Natural killer cell treated with Interleukin-12 subunit alpha and Interleukin-12 subunit beta and Interleukin-15 and Interleukin-18, amount 100 ng/mL, for 72 hours (primary cell): ENCODE results near the gene BHLHE40. TPM values are rescaled to one million over a fixed set of nuclear protein-coding genes. Genes with fewer than 3 reads are reported as not detected.
"Not testable (repeated sequence)": the region's sequence is repeated elsewhere in the genome, so short reads cannot be mapped to it uniquely, and the experiment has no call there.

Experiments used
- ATAC-seq, 2 donors: fragments of 150-1000 bp; cut with Tn5 transposase in 1 of 2; sonication (Bioruptor Pico), chemical (Tn5 transposase) in 1 of 2; 2 replicates each; pipeline ENCODE4 v1.10.0; 2021
- DNase-seq: peaks from one replicate; pipeline ENCODE4 v3.0.0; 2022; ENCODE audit warnings: low spot score
- H3K27ac Mint-ChIP-seq, 2 donors: 1 replicate in 1 of 2; 2 replicates in 1 of 2; pipeline ENCODE4 v1.8.0; 2022; ENCODE audit warnings: mixed read lengths in 2 of 2, mild to moderate bottlenecking in 1 of 2, moderate library complexity in 1 of 2
- H3K27me3 Mint-ChIP-seq, 2 donors: 1 replicate in 1 of 2; 2 replicates in 1 of 2; pipeline ENCODE4 v1.8.0; 2022; ENCODE audit warnings: mixed read lengths in 2 of 2
- H3K36me3 Mint-ChIP-seq: one replicate; pipeline ENCODE4 v1.8.0; 2022; ENCODE audit warnings: mixed read lengths
- H3K4me1 Mint-ChIP-seq, 2 donors: 1 replicate in 1 of 2; 2 replicates in 1 of 2; pipeline ENCODE4 v1.8.0; 2022; ENCODE audit warnings: low read depth in 2 of 2, mixed read lengths in 2 of 2, mild to moderate bottlenecking in 1 of 2
- H3K4me3 Mint-ChIP-seq: one replicate; pipeline ENCODE4 v1.8.0; 2022; ENCODE audit warnings: mixed read lengths
- H3K9me3 Mint-ChIP-seq: 2 replicates; pipeline ENCODE4 v1.8.0; 2022; ENCODE audit warnings: mixed read lengths
- total RNA-seq, 2 donors: library from RNA; stranded (reverse); gene quantifications; one replicate each; pipeline ENCODE4 v1.2.3, GENCODE V29; 2022

BHLHE40 gene
- total RNA-seq, 2 donors from 2014 or later, result 579 to 941 TPM

DNA sequence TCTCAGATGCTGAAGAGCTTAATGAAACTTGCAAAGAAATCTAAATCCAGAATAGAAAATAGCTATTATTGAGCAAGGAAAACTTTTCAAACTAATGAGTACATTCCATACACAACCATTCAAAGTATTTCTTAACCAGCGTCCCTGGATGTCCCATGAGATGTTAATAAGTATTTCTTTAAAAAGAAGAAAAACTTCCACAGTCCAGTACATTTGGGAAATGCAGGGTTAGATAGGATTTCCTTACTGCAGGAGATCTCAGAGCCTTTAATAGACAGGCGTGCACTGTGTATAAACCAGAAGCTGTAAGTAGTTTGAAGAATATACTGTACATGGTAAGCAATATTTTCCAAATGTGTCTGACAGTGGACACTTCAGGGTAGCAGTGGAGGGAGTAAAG is 29.6 kb upstream of the BHLHE40 start:
- no peaks in the 10 kb centered on the region for H3K9me3 Mint-ChIP-seq
- DNase-seq, result no peak
- no peak for ATAC-seq
- H3K27me3 Mint-ChIP-seq, result no peaks in the 10 kb centered on the region
- H3K4me1 Mint-ChIP-seq, result peaks cover 0 to 19% of the 10 kb centered on the region in 2 donors
- no peaks in the 10 kb centered on the region for H3K36me3 Mint-ChIP-seq
- peak overlapping the region in 1 of 2 donors; percentile 10 for H3K27ac Mint-ChIP-seq
- no peak overlapping the region for H3K4me3 Mint-ChIP-seq

DNA sequence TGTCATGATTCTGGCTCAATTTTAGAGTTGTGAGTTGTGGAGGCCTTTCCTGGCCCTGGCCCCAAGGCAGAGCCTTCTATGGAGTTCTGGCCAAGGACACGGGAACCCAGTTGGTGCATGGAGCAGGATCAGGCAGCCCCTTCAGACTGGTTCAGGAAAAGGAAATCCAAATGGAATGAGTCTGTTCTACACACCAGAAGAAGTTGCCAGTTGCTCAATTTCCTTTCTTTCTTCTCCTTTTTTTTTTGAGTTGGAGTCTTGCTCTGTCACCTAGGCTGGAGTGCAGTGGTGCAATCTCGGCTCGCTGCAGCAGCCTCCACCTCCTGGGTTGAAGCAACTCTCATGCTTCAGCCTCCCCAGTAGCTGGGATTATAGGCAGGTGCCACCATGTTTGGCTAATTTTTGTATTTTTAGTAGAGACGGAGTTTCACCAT is 28.9 kb upstream of the BHLHE40 start:
- Mint-ChIP-seq H3K4me1 (peaks cover 0 to 16% of the 10 kb centered on the region in 2 donors), H3K27me3 (no peaks in the 10 kb centered on the region), H3K9me3 (no peaks in the 10 kb centered on the region), H3K27ac (no peak overlapping the region), H3K4me3 (no peak overlapping the region), H3K36me3 (no peaks in the 10 kb centered on the region)
- ATAC-seq, result no peak
- DNase-seq, result no peak

DNA sequence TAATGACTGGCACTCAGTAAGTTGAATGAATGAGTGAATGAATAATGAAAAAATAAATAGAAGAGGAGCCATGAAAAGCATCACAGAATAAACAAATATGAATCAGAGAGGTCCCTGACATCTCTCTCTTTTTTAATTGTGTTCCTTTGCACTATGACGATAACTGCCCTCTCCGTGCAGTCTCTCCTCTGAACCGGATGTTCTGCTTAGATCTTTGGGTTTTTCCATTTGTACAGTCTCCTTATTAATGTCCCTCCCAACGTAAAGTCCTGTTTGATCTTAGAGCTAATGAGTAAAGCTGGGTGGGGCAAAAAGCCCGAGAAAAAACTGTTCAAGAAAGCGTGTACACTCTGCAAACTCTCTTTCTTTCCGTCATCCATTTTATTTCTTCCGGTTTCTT is 28.3 kb upstream of the BHLHE40 start:
- ATAC-seq (no peak), DNase-seq (no peak)
- Mint-ChIP-seq H3K36me3 (no peaks in the 10 kb centered on the region), H3K27me3 (no peaks in the 10 kb centered on the region), H3K4me1 (peaks cover 0 to 16% of the 10 kb centered on the region in 2 donors), H3K9me3 (no peaks in the 10 kb centered on the region), H3K4me3 (no peak overlapping the region), H3K27ac (peak overlapping the region in 1 of 2 donors; percentile 43)

DNA sequence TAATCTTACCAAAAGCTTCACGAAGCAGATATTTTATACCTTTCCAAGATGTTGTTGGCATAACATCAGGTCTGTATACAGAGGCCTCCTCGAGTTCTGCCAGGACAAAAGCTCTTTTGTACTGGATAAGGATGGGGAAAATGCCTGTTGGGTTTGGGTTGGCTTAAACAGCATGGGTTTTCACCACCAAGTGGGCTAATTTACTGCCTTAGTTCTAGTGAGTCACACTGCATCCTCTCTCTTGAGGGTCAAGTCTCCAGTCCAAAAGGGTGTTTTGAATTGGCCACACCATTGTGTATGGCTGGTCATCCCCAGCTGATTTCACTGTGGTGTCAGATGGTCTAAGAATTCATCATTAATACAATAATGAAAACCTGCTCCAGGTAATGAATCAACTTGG is 26.1 kb upstream of the BHLHE40 start:
- H3K9me3 Mint-ChIP-seq, result no peaks in the 10 kb centered on the region
- H3K4me3 Mint-ChIP-seq, result no peak overlapping the region
- no peak overlapping the region for H3K27ac Mint-ChIP-seq
- DNase-seq (no peak), ATAC-seq (no peak)
- peaks cover 0 to 18% of the 10 kb centered on the region in 2 donors for H3K4me1 Mint-ChIP-seq
- H3K27me3 Mint-ChIP-seq, result no peaks in the 10 kb centered on the region
- peaks cover 6% of the 10 kb centered on the region for H3K36me3 Mint-ChIP-seq

DNA sequence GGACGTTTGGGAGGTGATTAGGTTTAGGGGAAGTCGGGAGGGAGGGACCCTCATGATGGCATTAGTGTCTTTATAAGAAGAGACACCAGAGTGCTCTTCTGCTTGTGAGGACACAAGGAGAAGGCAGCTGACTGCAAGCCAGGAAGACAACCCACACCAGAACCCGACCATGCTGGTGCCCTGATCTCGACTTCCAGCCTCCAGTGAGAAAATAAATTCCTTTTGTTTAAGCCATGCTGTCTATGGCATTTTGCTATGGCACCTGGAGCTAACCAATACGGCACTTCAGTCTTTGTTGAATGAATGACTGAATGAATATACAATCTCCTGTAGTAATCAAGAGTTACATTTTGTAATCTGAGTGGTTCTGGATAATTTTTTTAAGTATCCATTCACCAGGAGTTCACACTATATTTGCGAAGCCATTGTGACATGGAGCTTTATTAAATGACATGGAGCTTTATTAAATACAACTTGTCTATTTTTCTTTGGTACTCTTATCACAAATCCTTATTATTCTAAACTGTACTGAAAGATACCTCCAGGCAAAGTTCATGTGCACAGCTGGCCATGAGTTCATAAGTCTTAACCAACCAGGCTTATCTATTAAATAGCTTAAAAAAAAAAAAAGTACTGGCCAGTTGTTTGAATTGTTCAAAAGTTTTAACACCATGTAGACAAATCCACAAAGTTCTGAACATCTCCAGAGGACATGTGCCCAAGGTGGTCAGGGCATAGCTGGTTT is 24.8 kb upstream of the BHLHE40 start:
- no peak for ATAC-seq
- Mint-ChIP-seq H3K36me3 (peaks cover 16% of the 10 kb centered on the region), H3K27ac (peak overlapping the region in 1 of 2 donors; percentile 66), H3K9me3 (no peaks in the 10 kb centered on the region), H3K4me3 (no peak overlapping the region), H3K4me1 (peaks cover 0 to 11% of the 10 kb centered on the region in 2 donors), H3K27me3 (no peaks in the 10 kb centered on the region)
- no peak for DNase-seq

DNA sequence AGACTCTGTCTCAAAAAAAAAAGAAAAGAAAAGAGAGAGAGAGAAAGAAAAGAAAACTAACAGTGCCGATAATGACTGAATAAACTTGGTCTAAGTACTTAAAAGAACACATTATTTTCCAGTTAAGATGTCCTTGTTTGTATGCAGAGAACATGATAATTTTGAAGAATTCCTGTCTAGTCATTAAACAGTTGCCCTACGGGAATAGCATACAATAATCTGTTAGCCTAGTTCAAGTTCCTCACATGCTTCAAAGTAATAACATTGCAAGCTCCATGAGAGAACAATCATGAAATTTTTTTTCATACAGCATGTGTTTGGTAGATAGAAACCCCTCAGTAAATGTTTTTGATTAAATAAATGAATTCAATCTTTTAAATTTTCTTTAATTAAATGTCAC is 23.1 kb upstream of the BHLHE40 start:
- ATAC-seq (no peak), DNase-seq (no peak)
- no peaks in the 10 kb centered on the region for H3K9me3 Mint-ChIP-seq
- no peaks in the 10 kb centered on the region for H3K27me3 Mint-ChIP-seq
- peaks cover 16% of the 10 kb centered on the region for H3K36me3 Mint-ChIP-seq
- H3K27ac Mint-ChIP-seq, result no peak overlapping the region
- no peak overlapping the region for H3K4me3 Mint-ChIP-seq
- peaks cover 0 to 11% of the 10 kb centered on the region in 2 donors for H3K4me1 Mint-ChIP-seq

DNA sequence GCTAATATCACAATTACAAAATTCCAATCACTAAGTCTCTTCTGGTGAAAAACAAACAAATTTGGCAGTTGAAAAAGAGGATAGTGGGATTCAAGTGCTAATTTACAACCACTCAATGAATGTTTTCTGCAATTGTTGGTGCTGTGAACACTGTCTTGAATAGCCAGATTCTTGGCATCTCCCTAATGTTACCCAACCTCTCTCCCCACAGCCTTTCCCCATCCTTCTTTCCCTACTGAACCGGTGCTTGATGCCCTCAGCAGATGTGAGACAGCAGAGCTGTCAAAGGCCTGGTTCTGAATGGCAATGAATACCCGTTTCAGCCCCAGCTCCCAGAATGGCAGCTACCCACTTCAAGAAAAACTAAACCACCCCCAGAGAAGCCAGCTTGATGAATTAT is 22.5 kb upstream of the BHLHE40 start:
- DNase-seq (no peak), ATAC-seq (no peak)
- H3K4me3 Mint-ChIP-seq, result no peak overlapping the region
- peak overlapping the region in 1 of 2 donors; percentile 74 for H3K27ac Mint-ChIP-seq
- peaks cover 16% of the 10 kb centered on the region for H3K36me3 Mint-ChIP-seq
- H3K9me3 Mint-ChIP-seq, result no peaks in the 10 kb centered on the region
- H3K4me1 Mint-ChIP-seq, result peaks cover 0 to 11% of the 10 kb centered on the region in 2 donors
- no peaks in the 10 kb centered on the region for H3K27me3 Mint-ChIP-seq

DNA sequence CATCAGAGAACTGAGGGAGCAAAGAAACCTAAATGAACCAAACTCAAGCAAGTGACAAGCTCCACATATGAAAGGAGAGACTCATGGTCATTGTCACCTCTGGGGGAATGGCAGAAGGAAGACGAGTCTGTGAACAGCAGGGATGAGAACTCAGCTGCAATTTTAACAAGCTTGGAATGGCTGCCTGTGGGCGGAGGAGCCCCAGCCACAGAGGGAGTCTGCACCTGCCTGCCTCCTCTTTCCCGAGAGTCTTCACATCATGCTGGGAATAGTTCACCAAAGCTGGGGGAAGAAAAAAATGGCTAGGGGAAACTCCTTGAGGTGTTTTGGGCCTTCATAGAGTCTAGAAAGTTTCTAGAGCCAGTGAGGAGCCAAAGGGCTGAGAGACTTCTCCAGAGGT is 21.3 kb upstream of the BHLHE40 start:
- Mint-ChIP-seq H3K4me1 (peaks cover 0 to 11% of the 10 kb centered on the region in 2 donors), H3K4me3 (no peak overlapping the region), H3K27ac (peak overlapping the region in 1 of 2 donors; percentile 63), H3K27me3 (no peaks in the 10 kb centered on the region), H3K9me3 (no peaks in the 10 kb centered on the region), H3K36me3 (peaks cover 16% of the 10 kb centered on the region)
- ATAC-seq (no peak), DNase-seq (no peak)

DNA sequence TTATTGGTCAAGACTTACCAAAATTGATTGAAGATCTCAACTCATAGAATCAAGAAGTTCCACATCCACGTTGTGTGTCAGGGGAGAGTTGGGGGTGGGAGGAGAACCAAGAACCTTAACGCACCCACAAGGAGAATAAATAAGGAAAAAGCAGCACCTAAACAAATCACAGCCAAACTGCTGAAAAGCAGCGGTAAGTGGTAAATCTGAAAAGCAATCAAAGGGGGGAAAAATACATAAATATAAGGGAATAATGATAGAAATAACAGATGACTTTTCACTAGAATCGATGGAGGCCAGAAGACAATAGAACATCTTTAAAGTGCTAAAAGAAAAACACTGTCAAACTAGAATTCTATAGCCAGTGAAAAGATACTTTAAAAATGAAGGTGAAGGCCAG is 20.1 kb upstream of the BHLHE40 start:
- H3K9me3 Mint-ChIP-seq, result no peaks in the 10 kb centered on the region
- DNase-seq (no peak), ATAC-seq (no peak)
- H3K27ac Mint-ChIP-seq, result no peak overlapping the region
- no peaks in the 10 kb centered on the region for H3K27me3 Mint-ChIP-seq
- H3K36me3 Mint-ChIP-seq, result peaks cover 16% of the 10 kb centered on the region
- H3K4me3 Mint-ChIP-seq, result no peak overlapping the region
- H3K4me1 Mint-ChIP-seq, result peaks cover 5 to 9% of the 10 kb centered on the region in 2 donors

DNA sequence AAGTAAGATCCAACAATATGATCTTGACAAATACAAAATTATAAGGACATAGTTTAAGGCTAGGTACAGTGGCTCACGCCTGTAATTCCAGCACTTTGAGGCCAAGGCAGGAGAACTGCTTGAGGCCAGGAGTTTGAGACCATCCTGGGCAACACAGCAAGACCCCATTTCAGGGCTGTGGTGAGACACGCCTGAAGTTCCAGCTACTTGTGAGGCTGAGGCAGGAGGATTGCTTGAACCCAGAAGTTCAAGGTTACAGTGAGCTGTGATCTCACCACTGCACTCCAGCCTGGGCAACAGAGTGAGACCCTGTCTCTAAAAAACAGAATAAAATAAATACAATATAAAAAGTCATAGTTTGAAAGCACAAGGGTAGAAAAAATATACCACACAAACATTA is 17.4 kb upstream of the BHLHE40 start:
- not testable (repeated sequence) for ATAC-seq, H3K27ac Mint-ChIP-seq, H3K27me3 Mint-ChIP-seq, DNase-seq, H3K9me3 Mint-ChIP-seq, H3K4me3 Mint-ChIP-seq
- Mint-ChIP-seq H3K4me1 (peaks cover 18 to 20% of the 10 kb centered on the region in 2 donors), H3K36me3 (peaks cover 21% of the 10 kb centered on the region)

DNA sequence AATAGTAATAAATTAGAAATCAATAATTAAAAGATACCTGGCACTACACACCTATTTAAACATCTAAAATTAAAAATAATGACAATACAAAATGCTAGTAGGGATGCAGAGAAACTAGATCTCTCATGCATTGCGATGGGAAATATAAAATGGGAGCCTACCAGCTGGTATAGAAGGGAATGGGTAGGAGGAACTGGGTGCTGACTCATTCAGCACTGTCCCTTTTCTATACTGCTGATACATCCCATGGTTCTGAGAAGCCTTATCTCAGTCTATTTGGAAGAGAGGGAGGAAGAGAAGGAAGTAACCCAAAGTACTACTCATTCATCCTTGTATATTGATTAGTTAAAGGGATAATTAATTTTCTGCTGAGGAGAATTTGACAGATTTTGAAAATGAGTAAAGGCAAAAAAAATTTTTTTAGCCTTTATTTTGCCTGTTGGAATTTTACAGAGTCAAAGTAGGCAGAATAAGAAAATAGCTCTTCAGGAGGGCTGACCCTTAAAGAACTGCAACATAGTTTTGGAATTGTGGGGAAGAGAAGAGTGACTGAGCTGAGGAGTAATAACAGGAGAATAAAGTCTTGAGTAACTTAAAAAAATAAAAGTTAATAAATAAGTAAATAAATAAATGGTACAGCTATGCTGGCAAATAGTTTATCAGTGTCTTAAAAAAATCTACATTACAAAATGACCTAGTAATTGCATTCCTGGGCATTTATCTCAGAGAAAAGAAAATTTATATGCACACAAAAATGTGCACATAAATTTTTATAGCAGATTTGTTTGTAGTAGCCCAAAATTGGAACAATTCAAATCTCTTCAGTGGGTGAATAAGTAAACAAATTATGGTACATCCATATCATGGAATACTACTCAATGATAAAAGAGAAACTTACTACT is 15.3 kb upstream of the BHLHE40 start:
- H3K36me3 Mint-ChIP-seq, result peaks cover 29% of the 10 kb centered on the region
- ATAC-seq (no peak), DNase-seq (no peak)
- no peaks in the 10 kb centered on the region for H3K27me3 Mint-ChIP-seq
- no peak overlapping the region for H3K4me3 Mint-ChIP-seq
- H3K27ac Mint-ChIP-seq, result peak overlapping the region in 1 of 2 donors; percentile 37
- H3K4me1 Mint-ChIP-seq, result peaks cover 27 to 32% of the 10 kb centered on the region in 2 donors
- peaks cover 12% of the 10 kb centered on the region for H3K9me3 Mint-ChIP-seq

DNA sequence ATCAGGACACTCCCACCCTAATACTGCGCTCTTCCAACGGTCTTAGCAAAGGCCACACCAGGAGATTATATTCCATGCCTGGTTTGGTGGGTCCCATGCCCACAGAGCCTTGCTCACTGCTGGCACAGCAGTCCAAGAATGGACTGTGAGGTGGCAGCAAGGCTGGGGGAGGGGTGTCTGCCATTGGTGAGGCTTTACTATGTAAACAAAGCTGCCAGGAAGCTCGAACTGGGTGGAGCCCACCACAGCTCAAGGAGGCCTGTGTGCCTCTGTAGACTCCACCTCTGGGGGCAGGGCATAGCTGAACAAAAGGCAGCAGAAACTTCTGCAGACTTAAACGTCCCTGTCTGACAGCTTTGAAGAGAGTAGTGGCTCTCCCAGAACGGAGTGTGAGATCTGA is 13.2 kb upstream of the BHLHE40 start:
- H3K27ac Mint-ChIP-seq, result peak overlapping the region in 1 of 2 donors; percentile 48
- peaks cover 12% of the 10 kb centered on the region for H3K9me3 Mint-ChIP-seq

DNA sequence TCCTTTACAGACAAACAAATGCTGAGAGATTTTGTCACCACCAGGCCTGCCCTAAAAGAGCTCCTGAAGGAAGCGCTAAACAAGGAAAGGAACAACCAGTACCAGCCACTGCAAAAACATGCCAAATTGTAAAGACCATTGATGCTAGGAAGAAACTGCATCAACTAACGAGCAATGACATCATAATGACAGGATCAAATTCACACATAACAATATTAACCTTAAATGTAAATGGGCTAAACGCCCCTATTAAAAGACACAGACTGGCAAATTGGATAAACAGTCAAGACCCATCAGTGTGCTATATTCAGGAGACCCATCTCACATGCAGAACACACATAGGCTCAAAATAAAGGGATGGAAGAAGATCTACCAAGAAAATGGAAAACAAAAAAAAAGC is 11.6 kb upstream of the BHLHE40 start:
- H3K27ac Mint-ChIP-seq, result peak overlapping the region in 1 of 2 donors; percentile 28
- not testable (repeated sequence) for H3K4me3 Mint-ChIP-seq, H3K27me3 Mint-ChIP-seq, DNase-seq, ATAC-seq
- peaks cover 44% of the 10 kb centered on the region for H3K36me3 Mint-ChIP-seq
- peaks cover 27 to 39% of the 10 kb centered on the region in 2 donors for H3K4me1 Mint-ChIP-seq
- H3K9me3 Mint-ChIP-seq, result peaks cover 12% of the 10 kb centered on the region

More for the DNA sequence above, 13.2 kb upstream of the BHLHE40 start:
- ATAC-seq, H3K27me3 Mint-ChIP-seq, DNase-seq: not testable (repeated sequence)
- peaks cover 44% of the 10 kb centered on the region for H3K36me3 Mint-ChIP-seq
- H3K4me3 Mint-ChIP-seq, result peak overlapping the region; percentile 12
- peaks cover 27 to 37% of the 10 kb centered on the region in 2 donors for H3K4me1 Mint-ChIP-seq

DNA sequence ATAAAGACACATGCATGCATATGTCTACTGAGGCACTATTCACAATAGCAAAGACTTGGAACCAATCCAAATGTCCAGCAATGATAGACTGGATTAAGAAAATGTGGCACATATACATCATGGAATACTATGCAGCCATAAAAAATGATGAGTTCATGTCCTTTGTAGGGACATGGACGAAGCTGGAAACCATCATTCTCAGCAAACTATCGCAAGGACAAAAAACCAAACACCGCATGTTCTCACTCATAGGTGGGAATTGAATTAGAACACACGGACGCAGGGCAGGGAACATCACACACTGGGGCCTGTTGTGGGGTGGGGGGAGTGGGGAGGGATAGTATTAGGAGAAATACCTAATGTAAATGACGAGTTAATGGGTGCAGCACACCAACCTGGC is 7.8 kb upstream of the BHLHE40 start:
- Mint-ChIP-seq H3K4me1 (peaks cover 40 to 47% of the 10 kb centered on the region in 2 donors), H3K36me3 (peaks cover 54% of the 10 kb centered on the region), H3K9me3 (peaks cover 12% of the 10 kb centered on the region)
- H3K4me3 Mint-ChIP-seq, ATAC-seq, DNase-seq, H3K27me3 Mint-ChIP-seq, H3K27ac Mint-ChIP-seq: not testable (repeated sequence)
